Measurements from ENCODE around the gene POLL.
"Not testable (repeated sequence)": the region's sequence is repeated elsewhere in the genome, so short reads cannot be mapped to it uniquely, and the experiment has no call there.

The POLL gene

DNA sequence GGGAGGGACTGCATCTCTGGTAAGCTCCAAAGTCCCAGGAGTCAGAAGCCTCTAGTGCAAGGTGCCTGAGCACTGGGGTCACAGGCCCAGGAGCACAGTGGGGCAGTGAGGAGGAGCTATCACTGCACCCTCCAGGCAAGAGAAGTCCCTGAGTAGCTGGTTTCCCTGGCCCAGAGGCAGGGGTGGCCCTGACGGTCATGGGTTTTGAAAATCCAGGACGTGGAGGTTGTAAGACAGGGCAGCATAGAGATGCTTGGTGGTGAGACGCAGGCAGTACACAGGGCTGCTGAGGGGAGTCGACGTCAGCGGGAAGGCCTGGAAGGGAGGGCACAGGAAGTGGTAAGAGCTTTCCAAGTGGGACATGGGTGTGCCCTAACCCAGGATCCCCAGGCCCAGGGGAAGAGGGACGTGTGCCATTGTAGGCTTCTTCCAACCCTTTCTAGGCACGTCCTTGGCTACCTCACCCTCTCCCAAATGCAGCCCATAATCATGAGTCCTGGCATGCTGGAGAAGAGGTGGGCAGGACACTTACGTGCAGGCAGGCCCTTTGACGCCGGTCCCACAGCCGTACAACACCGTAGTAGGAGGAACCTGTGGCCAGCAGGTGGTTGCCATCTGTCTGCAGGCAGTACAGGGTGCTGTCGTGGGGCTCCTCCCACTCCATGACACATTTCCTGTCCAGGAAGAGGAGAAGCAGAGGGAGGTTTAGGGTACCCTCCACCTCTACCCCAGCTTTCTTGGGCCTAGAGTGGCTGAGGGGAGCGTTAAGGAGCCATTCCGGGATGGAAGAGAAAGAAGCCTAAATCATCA lies 23.2 kb upstream of the POLL start:
- peak; percentile 36 for DNase-seq

DNA sequence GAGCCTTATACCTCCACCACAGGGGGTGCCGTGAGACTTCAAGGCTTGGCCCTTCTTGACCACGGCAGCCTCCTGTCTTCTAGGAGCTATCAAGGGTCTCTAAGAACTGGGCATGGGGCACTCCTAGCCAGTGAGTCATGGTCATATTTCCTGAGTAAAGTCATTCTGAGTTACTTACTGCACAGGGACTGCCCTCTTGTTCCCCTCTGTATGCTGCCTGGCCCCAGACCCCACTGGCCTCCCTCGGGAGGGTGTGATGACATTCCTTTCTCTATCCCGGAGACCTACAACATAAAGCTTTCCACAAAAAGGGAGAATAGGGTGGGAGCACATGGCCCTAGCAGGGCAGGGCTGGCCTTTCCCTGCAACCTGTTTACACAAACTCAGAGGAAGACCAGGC lies 21.4 kb upstream of the POLL start:
- no peak for DNase-seq

DNA sequence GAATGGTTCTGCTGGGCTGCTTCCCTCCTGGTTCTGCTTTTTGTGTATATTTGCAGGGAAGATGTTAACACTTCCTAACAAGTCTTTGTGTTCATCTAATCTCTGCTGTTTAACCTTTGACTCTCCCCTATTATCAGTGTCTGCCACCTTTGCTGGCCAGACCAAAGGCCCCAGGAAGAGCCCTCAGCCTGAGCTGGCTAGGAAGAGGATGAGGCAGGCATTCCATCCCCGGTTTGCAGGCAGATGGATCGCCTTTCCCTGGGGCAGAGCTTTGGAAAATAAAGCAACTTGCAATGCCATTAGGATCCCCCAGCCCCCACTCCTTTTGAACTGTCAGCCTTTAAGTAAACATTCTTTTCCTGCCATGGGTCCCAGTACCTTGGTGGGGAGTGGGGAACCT lies 19.1 kb upstream of the POLL start:
- DNase-seq = no peak

DNA sequence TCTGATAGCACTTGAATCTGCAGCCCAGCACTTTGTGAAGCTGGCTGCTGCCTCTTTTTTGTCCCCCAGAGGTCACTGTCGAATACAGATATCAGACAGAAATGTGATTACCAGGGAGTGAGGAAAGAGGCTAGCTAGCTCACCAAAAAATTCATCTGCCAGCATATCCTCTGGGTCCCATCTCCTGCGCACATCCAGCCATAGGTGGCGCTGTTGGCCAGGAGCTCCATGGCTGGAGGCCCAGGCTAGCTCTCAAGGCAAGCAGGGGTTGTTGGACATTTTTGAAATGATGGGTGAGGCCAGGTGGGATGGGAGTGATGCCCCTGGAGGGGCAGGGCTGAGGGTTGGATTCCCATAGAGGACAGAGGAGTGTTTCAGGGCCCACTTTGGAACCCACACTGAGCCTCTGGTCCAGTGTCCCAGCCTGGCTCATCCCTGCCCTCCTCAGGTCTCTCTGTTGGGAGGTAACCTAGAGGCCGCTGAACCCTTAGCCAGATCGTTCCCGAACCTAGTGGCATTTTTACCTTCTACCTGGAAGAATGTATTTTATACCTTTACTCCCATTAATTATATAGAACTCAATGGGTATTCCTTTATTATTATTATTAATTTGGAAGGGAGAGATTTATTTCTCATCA lies 14.8 kb upstream of the POLL start:
- peak; percentile 84 for DNase-seq

DNA sequence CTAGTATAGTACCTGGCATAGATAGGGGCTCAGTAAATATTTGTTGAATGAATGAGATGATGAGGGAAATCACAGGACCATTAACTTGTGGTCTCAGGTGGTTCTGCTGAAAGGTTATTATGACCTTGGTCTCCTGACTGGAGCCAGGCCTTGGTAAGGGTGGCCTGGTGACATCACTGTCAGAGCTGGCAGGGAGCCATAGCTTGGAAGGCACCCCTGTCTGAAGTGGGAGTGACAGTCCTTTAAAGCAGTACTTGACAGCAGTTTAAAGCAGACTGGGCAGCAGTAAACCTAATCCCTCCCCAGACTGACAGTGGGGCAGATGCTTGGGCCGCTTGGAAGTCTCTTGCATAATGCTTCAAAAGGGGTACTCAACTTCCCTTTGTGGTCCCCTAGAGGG lies 13.5 kb upstream of the POLL start:
- no peak for DNase-seq

DNA sequence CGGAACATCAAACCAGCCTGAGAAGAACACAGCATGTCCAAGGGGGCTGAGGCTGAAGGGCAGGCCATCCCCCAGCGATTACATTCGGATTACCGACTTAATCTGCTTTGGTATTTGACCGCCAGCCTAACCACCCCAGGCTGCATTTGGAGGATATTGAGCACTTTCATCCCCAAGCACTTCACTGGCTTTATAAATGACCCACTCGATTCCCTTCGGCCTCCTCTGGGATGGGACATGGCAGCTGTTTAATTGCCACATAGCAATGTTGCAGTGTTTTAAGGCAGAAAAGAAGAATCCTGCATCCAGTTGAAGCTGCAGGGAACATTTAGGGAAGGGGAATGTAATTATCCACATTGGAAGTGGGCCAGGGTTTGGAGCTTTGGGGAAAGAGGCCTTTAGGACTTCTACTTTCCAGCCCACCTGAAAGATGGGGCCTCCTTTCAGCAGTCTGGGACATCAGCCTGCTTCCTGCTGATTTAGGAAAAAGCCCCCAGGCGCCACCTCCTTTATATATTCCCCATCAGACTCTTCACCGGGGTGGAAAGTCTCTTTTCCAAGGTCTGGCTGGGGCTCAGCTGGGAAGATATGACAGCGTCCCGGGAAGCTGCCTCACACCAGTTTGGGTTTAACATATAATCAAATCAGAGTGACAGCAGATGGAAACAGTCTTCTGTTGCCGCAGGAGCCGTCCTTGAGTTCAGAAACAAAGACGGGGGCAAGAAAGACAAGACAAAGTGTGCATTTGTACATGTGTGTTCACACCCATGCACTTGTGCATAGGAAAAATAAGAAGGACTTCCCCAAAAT lies 9.2 kb upstream of the POLL start:
- no peak for DNase-seq

DNA sequence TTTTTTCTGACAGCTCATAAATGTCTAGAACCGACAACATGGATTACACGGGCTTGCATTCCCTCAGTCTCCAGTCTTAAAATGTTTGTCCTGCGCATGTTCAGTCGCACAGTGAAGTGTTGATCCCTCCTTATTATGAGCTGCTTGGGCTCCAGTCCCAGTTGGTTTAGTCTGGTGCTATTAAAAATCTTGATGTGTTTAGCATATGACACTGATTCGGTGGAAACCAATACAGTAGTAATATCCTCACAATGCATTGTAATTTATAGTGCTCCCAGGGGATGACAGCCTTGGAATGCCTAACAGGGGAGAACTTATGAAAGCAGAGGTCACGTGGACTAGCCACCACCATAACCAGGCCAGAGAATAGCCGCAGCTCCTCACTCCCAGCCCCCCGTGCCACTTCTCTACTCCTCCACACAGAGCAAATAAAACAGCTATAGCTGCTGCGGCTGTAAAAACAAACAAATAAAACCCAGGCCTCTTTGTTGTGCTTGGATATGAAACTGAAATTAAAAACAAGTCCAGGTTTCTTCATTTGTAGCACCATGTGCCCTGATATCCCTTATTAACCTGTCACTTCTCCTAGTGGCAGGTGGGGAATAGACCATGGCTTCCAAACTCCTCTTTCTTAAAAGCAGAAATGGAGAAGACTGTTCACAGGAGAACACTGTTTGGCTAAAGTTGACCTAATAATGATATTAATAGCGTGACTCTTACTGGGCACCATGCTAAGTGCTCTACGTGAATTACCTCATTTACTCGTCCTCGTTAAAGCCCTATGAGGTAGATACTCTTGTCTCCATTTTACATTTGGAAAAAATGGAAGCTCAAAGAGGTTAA lies 7.8 kb upstream of the POLL start:
- no peak for DNase-seq

DNA sequence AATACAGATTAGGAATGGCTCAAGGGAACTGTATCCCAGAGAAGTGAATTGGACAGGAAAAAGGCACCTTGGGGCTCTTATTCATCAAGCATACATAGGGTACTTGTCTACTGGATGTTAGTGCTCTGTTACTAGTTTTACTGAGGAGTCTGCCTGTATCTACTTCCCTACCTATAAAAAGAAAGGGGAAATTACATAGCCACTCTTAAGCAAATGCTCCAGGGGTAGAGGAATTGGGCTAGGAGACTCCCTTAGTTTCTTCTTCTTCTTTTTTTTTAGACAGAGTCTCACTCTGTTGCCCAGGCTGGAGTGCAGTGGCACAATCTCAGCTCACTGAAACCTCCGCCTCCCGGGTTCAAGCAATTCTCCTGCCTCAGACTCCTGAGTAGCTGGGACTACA lies 5.3 kb upstream of the POLL start:
- DNase-seq = not testable (repeated sequence)

DNA sequence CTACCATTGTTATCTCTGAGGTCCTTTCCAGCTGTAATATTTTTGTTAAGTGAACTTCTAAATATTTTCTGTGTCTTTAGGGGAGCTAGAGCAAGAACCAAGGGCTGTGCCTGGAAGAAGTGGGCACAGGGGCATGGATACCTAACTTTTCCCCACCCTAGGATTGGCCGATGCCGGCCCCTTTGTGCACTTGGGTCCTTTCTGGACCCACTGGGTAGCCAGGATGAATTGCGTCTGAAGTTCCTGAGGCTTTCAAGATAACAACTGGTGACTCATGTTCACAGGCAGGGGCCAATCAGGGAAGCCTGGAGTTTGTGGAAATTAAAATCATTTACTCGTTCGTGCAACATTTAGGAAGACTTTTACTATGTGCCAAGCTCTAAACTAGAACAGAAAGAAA lies 822 bp upstream of the POLL start:
- DNase-seq = no peak

DNA sequence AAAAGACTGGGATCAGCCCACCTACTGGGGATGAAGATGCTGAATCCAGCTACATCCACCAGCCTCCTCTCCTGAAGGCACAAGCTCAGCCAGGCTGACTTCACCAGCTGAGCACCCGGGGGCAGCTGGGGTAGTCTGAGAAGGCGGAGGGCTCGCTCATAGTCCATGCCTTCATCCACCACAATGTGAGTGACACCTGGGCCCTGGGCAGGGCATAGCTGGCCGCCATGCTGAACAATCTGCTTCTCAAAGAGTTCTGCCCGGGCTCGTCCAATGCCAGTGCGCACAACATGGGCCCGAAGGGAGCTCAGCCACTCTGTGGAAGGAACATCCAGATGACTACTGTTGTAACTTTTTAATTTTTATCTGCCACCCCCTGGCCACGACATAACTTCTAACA lies 2.2 kb downstream of the POLL start:
- DNase-seq = no peak

DNA sequence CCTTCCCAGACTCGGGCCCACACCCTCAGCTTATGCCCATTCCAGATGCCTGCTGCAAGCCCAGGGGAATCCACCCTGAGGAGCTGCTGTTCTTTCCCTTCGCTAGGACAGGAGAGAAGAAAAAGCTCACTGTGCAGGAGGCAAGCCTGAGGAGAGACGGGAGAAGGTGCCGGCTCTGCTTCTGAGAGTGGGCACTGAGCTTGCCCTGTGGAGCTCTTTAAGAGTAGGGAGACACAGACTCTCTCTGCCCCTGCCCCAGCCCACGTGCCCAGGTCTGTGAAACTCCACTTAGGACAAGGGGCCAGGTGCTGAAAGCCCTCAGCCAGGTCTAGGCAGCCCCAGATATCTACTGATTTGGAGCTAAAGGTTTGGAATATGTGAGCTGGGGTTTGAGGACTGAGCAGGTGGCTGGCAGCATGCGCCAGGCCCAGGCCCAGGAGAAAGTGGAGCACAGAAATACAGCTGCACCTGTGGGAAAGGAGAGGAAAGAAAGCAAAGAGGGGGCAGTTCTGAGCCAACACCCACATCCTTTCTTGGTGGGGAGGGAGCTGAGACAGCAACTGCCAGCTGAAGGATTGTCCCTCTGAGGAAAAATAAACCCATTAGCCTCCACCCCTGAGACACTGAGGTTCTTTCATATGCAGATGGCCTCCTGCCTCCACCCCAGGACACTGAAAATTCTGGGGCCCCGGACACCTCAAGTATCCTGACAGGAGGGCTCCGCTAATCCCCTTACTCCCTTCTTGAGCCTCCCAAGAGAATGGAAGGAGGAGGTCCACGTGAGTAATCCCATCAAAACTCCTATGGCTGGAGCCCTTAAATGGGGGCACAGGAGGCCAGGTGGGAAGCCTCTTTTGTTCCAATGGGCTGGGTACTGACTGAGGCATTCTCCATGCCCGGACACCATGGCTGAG lies 7.3 kb downstream of the POLL start:
- no peak for DNase-seq

DNA sequence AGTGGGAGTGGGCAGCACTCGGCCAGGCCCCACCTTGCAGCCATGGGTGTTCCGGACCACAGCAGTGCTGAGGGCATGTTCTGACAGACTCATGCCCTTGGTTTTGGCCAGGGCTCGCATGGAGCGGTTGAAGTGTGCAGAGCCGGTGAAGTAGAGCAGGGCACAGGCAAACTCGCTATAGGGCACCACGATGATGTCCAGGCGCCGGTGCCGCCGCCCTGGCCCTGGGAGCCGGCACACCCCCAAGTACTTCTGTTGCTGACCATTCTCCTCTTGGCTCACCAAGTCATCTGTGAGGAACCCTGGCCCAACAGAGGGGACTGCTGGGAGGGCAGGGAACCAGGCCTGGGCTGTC lies 8.6 kb downstream of the POLL start:
- no peak for DNase-seq

DNA sequence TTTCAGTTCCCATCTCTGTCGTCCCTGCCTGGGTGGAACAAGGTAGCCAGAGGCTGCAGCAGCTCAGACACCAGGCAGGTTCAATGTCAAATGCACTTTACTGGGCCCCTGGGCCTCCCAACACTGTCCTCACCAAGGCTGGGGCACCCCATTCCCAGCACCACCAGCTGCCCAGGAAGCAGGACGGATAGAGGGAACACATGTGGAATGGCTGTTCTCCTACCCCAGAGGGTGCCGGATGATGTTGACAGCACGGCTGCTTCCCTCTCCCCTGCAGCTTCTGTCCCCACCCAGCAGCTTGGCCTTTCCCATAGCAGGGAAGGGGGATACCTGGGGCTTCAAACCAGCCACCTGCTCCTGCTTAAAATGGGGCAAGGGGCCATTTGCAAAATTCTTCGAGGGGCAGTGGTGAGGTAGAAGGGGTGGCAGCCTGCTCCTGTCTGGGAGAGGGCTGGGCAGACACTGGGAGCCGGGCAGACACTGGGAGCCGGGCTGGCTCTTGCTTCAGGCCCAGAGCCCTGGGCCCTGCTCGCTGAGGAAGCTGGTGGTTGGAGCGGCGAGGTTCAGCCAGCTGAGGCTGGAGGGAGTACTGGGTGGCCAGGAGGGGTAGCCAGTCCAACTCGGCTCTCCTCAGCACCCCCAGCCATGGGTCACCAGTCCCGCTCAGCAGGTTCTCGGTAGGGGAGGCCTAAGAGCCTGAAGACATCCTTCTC lies 9.1 kb downstream of the POLL start:
- no peak for DNase-seq

DNA sequence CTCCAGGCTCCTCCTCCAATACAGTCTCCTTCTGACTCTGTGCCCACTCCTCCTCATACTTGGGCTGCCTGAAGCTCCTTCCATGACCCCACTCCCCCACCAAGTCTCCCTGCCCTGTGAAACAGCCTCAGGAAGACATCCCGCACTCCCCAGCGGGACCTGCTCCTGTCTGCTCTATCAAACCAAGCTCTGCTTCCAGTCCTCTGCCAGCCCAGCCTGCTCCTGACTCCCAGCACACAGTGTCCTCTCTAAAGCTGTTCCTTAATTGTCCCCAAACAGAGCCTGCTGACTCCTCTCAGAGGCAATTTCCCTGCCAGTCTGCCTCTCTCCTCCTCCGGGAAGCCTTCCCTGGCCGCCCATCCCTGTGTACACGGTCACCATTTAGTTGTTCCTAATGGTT lies 9.9 kb downstream of the POLL start:
- no peak for DNase-seq

DNA sequence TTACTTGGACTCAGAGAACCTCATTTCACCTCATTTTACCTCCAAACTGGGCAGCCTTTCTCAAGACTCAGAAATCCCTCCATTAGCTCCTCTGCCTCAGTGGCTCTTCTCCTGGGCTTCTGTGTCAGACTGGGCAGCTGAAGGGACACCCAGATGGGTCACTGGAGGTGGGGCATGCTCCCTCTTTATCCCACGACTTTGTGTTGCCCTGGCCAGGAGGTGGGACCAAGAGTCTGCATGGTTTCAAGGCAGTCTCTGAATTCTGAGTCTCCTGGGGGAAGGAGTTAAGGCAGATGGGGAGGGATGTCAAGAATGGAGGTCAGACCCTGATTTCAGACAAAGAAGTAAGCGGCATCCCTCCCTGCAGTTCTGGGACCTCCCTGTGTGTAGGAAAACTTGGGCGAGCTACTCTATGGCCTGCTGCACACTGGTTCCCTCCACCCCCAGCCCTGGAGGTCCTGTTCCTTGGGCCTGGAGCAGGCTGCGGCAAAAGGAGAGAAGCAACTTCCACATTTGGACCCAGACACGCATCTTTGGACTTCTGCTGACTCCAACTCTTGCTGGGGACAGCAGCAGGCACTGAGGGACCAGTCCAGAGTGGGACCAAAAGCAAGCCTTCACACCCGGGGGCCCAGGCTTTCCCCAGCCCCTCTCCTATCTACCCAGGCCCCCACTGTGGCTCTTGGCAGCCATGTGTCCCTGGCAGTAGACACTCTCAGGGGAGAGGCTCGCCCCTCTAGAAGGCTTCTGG lies 10.8 kb downstream of the POLL start:
- DNase-seq = no peak

DNA sequence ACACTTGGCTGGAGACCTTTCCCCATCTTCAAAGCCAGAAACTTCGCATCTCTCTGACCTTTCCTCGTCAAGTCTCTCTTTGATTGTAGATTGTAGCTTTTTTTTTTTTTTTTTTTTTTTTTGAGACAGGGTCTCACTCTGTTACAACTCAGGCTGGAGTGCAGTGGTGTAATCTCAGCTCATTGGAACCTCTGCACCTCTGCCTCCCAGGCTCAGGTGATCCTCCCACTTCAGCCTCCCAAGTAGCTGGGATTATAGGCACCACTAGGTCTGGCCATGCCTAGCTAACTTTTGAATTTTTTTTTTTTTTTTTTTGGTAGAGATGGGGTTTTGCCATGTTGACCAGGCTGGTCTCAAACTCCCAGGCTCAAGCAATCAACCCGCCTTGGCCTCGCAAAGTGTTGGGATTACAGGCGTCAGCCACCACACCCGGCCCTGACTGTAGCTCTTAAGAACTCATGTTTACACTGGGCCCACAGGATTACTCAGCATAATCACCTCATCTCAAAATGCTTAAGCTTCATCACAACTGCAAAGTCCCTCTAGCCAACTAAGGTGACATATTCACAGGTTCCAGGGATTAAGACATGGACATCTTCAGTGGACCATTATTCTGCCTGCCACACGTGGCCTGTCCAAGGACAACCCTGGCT lies 11.7 kb downstream of the POLL start:
- no peak for DNase-seq

DNA sequence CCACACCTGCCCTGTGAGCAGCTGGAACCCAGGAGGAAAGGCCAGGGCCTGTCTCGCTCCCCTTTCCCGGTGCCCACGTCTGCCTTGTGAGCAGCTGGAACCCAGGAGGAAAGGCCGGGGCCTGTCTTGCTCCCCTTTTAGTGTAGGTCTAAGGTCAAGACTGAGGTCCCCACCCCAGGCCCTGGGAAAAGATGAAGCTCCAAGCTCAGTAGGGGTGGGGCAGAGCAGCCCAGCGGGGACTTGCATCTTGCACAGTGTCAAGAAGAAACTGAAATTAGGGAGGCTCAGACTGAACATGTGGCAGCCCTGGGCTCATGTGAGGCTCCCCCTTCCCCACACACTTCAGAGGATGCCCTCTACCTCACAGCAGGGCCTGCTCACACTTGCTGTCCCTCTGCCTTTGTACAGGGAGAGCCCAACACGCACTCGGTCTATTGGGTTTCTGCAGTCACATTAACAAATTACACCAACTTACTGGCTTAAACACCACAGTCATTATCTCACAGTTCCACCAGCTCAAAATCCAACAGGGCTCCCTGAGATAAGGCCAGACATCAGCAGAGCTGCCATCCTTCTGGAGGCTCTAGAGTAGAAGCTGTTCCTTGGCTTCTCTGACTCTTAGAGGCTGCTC lies 12.4 kb downstream of the POLL start:
- DNase-seq = no peak

DNA sequence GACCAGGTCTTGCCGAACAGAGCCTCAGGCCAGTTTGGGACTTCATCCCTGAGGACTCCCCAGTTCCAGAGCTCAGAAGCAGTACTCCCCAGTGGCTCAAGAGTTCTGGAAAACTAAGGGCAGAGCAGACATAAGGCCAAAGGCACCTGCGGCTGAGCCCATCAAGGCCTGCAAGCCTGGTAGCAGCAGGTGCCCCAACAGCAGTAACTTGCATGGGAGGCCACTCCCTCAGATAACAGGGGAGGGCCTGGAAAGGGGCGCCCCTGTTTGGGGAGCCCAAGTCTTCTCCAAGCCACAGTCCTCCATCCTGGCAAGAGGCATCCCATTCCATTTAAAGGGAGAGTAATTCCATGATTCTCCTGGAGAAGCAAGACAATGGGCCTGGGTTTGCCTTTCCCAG lies 13.0 kb downstream of the POLL start:
- no peak for DNase-seq

Measured in stimulated activated CD4-positive, alpha-beta T cell treated with anti-CD3 and anti-CD28 coated beads, Interleukin-15, amount 100 ng/mL, for 24 hours (primary cell).